HG02571 (cell line): ENCODE data around the gene EPX.

Experiments
- ATAC-seq: cut with Tn5 transposase; IDR thresholded peaks from one replicate; pipeline ENCODE4 v1.9.1; 2021; ENCODE audit warnings: mild to moderate bottlenecking, moderate library complexity; ENCODE audit not compliant: unreplicated experiment

The EPX gene

GRCh38 chr17:58249270-58250133 lies 57.0 kb downstream of the EPX start:
- ATAC-seq, result no peak

- no peak for ATAC-seq
Observed at GRCh38 chr17:58250344-58251011, 58.0 kb downstream of the EPX start.

- ATAC-seq, result no peak
Observed at GRCh38 chr17:58252141-58252540, 59.6 kb downstream of the EPX start.

- ATAC-seq, result no peak
Observed at GRCh38 chr17:58253082-58253481, 60.6 kb downstream of the EPX start.
